Measurements from ENCODE around the gene LVRN.

LVRN gene

DNA sequence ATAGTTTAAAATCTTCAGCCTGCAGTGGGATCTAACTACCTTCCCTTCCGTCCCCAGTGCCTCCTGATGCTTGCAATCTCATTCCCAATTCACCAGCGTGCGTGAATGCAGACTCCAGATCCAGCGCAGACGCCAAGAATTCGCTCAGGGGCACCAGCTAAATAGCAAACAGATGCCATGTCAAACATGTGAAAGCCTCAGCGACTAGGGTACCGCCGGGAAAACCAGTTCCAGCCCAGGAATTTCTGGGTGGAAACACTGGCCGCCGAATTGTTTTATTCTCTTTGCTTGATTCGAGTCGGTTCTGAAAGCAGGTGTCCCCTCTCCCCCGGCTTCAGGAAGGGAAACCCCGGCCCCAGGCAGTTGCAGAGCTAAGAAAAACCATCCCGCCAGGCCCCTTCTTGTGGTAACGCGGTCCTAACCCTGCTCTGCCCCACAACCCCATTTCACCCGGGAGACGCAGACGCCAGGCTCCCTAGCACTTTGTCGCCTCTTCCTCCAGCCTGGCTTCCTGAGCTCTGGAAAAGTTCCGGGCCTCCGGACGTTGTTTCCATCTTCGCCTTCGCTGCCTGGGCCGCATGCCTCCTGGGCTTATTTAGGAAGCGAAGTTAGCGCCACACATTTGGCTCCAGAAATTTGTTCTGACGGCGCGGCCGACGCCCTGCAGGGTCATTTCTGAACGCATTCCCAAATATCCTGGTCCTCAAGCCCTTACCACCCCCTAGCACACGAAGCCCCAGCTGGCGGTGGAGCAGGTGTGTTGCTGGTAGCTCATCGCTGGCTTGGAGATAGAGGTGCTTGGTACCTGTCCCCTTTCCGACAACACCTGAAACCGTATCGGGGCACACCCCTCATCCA, 665 bp upstream of the LVRN start:
- TF ChIP-seq, protein P1, sequence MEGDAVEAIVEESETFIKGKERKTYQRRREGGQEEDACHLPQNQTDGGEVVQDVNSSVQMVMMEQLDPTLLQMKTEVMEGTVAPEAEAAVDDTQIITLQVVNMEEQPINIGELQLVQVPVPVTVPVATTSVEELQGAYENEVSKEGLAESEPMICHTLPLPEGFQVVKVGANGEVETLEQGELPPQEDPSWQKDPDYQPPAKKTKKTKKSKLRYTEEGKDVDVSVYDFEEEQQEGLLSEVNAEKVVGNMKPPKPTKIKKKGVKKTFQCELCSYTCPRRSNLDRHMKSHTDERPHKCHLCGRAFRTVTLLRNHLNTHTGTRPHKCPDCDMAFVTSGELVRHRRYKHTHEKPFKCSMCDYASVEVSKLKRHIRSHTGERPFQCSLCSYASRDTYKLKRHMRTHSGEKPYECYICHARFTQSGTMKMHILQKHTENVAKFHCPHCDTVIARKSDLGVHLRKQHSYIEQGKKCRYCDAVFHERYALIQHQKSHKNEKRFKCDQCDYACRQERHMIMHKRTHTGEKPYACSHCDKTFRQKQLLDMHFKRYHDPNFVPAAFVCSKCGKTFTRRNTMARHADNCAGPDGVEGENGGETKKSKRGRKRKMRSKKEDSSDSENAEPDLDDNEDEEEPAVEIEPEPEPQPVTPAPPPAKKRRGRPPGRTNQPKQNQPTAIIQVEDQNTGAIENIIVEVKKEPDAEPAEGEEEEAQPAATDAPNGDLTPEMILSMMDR (IDR thresholded peaks at IDR 0.05; ENCODE audit: low read depth, low read length, missing control alignments), result no peak
- in situ Hi-C loops (cut with HindIII; ENCODE audit: low sequenced_read_pairs), result no loop called here
- H3K4me3 ChIP-seq (ENCODE audit: low read depth, low read length), result peak overlapping the region; percentile 38
- no peak for DNase-seq (ENCODE audit: low read depth)

DNA sequence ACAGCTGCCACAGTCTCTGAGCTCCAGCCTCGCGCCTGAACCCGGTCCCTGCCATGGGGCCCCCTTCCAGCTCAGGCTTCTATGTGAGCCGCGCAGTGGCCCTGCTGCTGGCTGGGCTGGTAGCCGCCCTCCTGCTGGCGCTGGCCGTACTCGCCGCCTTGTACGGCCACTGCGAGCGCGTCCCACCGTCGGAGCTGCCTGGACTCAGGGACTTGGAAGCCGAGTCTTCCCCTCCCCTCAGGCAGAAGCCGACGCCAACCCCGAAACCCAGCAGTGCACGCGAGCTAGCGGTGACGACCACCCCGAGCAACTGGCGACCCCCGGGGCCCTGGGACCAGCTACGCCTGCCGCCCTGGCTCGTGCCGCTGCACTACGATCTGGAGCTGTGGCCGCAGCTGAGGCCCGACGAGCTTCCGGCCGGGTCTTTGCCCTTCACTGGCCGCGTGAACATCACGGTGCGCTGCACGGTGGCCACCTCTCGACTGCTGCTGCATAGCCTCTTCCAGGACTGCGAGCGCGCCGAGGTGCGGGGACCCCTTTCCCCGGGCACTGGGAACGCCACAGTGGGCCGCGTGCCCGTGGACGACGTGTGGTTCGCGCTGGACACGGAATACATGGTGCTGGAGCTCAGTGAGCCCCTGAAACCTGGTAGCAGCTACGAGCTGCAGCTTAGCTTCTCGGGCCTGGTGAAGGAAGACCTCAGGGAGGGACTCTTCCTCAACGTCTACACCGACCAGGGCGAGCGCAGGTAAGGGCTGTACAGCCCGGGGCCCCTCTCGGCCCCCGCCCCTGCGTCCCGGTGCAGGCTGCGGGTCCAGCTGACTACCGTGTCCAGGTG, 509 bp downstream of the LVRN start:
- TF ChIP-seq, protein P1 (IDR thresholded peaks at IDR 0.05; ENCODE audit: low read depth, low read length, missing control alignments), result no peak
- no peak for DNase-seq (ENCODE audit: low read depth)
- peak overlapping the region; percentile 38 for H3K4me3 ChIP-seq (ENCODE audit: low read depth, low read length)
- in situ Hi-C loops (cut with HindIII; ENCODE audit: low sequenced_read_pairs), result no loop called here

DNA sequence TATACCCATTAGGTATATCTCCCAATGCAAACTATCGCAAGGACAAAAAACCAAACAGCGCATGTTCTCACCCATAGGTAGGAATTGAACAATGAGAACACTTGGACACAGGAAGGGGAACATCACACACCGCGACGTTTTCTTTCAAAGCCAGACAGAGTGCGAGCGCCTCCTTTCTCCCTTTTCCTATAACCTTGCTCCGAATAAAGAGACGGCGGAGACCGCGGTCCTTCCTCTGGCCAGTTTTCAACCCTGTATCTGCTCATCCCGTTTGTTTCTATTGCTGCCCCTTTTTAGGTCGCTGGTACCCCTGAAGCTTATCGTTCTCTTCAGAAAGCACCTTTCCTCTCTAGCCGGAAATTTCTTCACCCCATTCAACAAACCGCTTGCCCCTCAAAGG, 1.3 kb downstream of the LVRN start:
- H3K4me3 ChIP-seq (ENCODE audit: low read depth, low read length), result no peak overlapping the region
- in situ Hi-C loops (cut with HindIII; ENCODE audit: low sequenced_read_pairs), result no loop called here
- DNase-seq (ENCODE audit: low read depth), result no peak
- TF ChIP-seq, protein P1 (IDR thresholded peaks at IDR 0.05; ENCODE audit: low read depth, low read length, missing control alignments), result no peak

DNA sequence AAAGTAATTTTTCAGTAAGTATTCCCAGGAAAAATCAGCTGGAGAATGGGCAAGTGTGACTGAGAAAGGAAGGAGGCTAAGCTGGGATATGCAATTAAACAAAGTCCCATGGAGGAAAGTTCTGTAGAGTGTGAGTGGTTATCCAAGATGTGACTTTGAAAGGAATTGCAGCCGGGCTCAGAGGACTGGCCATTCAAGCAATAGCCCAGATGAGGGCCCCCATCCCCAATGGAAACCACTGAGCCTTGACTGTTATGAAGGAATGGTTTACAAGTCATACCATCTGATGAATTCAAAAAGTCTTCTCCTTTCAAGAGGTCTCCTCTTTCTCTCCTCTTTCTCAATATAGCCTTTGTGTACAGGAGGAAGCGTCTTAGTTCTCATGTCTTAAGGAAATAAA, 6.5 kb downstream of the LVRN start:
- TF ChIP-seq, protein P1 (IDR thresholded peaks at IDR 0.05; ENCODE audit: low read depth, low read length, missing control alignments), result no peak
- H3K4me3 ChIP-seq (ENCODE audit: low read depth, low read length), result no peak overlapping the region
- in situ Hi-C loops (cut with HindIII; ENCODE audit: low sequenced_read_pairs), result no loop called here
- DNase-seq (ENCODE audit: low read depth), result no peak

DNA sequence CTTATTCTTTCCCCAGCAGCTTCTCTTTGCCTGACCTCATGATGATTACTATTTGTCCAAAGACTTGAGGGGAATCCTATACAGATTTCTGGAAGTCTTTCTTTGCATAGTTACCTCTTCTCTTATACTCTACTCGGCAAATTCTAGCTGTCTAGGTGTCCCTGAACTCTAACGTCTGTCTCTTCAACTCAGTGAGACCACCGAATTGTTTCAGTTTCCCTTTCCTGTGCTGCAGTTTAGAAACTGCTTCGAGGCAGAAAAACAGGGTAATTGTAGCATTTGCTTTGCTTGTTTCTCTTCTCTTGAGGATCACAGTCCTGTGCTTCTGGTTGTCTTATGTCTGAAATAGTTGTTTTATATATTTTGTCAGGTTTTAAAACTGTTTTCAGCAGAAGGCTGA, 14.8 kb downstream of the LVRN start:
- TF ChIP-seq, protein P1 (IDR thresholded peaks at IDR 0.05; ENCODE audit: low read depth, low read length, missing control alignments), result no peak
- no peak overlapping the region for H3K4me3 ChIP-seq (ENCODE audit: low read depth, low read length)
- no peak for DNase-seq (ENCODE audit: low read depth)
- in situ Hi-C loops (cut with HindIII; ENCODE audit: low sequenced_read_pairs), result no loop called here

DNA sequence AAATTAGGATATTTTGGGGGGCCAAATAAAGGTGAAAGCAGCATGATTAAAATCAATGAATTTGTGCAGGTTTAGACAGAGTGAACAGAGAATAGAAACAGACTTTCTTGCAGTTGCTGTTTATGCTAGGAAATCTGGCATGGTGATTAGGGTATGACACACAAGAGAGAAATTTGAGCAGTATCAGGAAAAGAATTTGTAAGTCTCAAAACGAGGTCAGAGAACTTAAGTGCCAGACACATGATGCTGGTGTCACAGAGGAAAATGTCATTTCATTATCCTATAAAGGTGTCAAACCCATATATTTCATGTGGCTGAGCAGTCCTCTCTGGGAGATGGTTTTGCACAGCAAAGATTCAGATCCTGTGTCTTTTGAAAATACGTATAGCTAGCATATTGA, 15.7 kb downstream of the LVRN start:
- in situ Hi-C loops (cut with HindIII; ENCODE audit: low sequenced_read_pairs), result no loop called here
- DNase-seq (ENCODE audit: low read depth), result peak; percentile 53
- H3K4me3 ChIP-seq (ENCODE audit: low read depth, low read length), result no peak overlapping the region
- TF ChIP-seq, protein P1 (IDR thresholded peaks at IDR 0.05; ENCODE audit: low read depth, low read length, missing control alignments), result no peak
